Osteocyte (in vitro differentiated cells): ENCODE measurements around the gene FBLN2. TPM values are rescaled to one million over a fixed set of nuclear protein-coding genes. Genes with fewer than 3 reads are reported as not detected.

Experiments used
- DNase-seq: peaks from one replicate; pipeline ENCODE4 v3.0.0; 2021; ENCODE audit warnings: mixed read lengths; ENCODE audit not compliant: unreplicated experiment; ENCODE audit errors: extremely low spot score
- H3K27ac Mint-ChIP-seq: one replicate; pipeline ENCODE4 v1.8.0; 2021; ENCODE audit warnings: mild to moderate bottlenecking, mixed read lengths; ENCODE audit not compliant: unreplicated experiment
- H3K27me3 Mint-ChIP-seq: one replicate; pipeline ENCODE4 v1.8.0; 2021; ENCODE audit warnings: mixed read lengths; ENCODE audit not compliant: unreplicated experiment
- H3K36me3 Mint-ChIP-seq: one replicate; pipeline ENCODE4 v1.8.0; 2021; ENCODE audit warnings: mixed read lengths; ENCODE audit not compliant: unreplicated experiment
- H3K4me1 Mint-ChIP-seq: one replicate; pipeline ENCODE4 v1.8.0; 2021; ENCODE audit warnings: mixed read lengths; ENCODE audit not compliant: unreplicated experiment
- H3K4me3 Mint-ChIP-seq: one replicate; pipeline ENCODE4 v1.8.0; 2021; ENCODE audit warnings: mild to moderate bottlenecking, moderate library complexity, mixed read lengths; ENCODE audit not compliant: unreplicated experiment
- H3K9me3 Mint-ChIP-seq: one replicate; pipeline ENCODE4 v1.8.0; 2021; ENCODE audit warnings: mixed read lengths; ENCODE audit not compliant: unreplicated experiment
- CTCF ChIP-seq: fragments of 200-600 bp; sonication (generic); IDR thresholded peaks from 2 replicates; pipeline ENCODE4 v1.5.0; 2021; ENCODE audit warnings: antibody characterized with exemption, mild to moderate bottlenecking, moderate library complexity
- total RNA-seq: library from RNA; stranded (reverse); gene quantifications from 2 replicates; pipeline ENCODE4 v1.2.1, GENCODE V29; 2021

Gene FBLN2
- total RNA-seq, 1 donor from 2014 or later: 215 TPM

DNA sequence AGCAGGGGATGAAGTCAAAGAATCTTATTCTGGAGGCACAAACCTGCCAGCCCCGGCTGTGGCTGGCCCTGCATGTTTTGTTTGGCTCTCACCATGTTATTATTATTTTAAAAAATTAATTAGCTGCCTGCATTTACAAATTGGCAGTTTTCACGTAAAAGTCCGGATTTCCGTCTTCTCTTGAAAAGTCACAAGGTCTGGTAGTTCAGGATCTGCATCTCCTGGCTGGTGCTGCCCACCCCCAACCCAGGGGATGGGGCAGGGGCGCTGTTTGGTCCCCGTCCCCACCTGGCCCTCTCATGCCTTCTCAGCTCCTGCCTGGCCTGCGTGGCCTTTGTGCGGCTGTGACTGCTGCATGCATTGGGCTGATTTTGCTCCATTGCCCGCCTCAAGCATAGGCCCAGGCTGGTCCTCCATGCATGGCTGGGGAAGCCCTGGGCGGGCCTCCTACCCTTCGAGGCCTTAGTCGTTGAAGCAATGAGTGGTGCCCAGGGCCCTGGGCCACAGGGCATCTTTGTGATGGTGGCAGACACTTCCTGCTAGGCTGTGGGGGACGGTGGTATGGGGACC, 2.0 kb downstream of the FBLN2 start:
- TF ChIP-seq CTCF: no peak
- H3K36me3 Mint-ChIP-seq: no peaks in the 10 kb centered on the region
- no peaks in the 10 kb centered on the region for H3K9me3 Mint-ChIP-seq
- H3K27me3 Mint-ChIP-seq: no peaks in the 10 kb centered on the region
- H3K4me3 Mint-ChIP-seq: peak overlapping the region; percentile 77
- peak overlapping the region; percentile 50 for H3K27ac Mint-ChIP-seq
- DNase-seq: no peak
- peaks cover 61% of the 10 kb centered on the region for H3K4me1 Mint-ChIP-seq

DNA sequence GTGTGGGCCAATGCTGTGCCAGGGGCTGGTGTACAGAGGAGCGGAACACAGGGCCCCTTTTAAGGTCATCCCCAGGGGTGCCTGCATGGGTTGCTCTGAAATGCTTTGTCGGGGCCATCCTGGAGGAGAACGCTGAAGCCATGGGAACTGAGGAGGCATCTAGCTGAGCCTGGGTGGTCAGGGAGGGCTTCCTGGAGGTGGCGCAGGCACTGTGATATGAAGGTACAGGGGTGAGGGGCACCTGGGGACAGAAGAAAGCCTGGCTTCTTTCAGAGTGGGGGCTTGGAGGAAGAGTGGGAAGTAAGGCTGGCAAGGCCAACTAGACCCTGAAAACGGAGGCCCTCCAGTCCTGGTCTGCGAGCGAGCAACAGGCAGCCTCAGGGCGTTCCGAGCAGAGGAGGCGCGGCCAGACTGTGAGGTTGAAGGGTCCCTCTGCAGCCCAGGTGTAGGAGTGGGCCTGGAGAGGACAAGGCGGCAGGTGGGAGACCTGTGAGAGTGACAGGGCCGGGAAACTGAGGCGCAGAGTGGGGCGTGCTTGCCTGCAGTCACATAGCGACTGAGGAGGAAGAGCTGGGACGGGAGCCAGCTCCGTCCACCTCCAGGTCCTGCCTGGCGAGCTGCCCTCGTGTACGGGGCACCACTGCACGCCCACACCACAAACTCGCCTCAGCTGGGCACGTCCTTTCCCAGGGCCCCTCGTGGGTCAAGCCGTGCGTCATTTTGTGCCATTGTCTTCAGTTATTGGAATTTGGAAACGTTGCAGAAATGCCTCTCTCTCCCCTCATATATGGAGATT, 4.1 kb downstream of the FBLN2 start:
- H3K36me3 Mint-ChIP-seq: no peaks in the 10 kb centered on the region
- H3K4me3 Mint-ChIP-seq: no peak overlapping the region
- no peaks in the 10 kb centered on the region for H3K27me3 Mint-ChIP-seq
- TF ChIP-seq CTCF: no peak
- peaks cover 60% of the 10 kb centered on the region for H3K4me1 Mint-ChIP-seq
- DNase-seq: no peak
- no peaks in the 10 kb centered on the region for H3K9me3 Mint-ChIP-seq
- H3K27ac Mint-ChIP-seq: no peak overlapping the region

GRCh38 chr3:13553686-13554085, 4.8 kb downstream of the FBLN2 start:
- Mint-ChIP-seq H3K27ac (no peak overlapping the region), H3K27me3 (no peaks in the 10 kb centered on the region), H3K36me3 (no peaks in the 10 kb centered on the region), H3K9me3 (no peaks in the 10 kb centered on the region), H3K4me1 (peaks cover 59% of the 10 kb centered on the region), H3K4me3 (no peak overlapping the region)
- TF ChIP-seq CTCF: no peak
- DNase-seq: no peak

DNA sequence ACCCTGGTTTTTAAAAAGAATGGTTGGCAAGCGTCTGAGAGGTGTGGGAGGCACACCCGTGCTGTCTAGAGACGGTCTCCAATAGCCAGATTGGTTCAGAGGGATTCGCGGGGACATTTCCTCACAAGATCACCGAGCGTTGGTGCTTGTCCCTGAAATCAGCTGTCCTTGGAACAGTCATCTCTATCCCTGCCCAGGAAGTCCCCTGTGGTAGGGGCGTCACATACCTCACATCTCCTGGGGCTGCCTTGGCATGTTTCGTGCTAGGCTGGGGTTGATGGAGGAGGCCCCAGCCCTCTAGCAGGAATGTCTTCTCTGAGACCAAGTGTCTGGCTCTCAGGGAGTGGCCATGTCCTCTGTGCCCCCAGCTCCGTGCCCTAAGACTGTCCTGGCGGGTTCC, 6.8 kb downstream of the FBLN2 start:
- DNase-seq: no peak
- peak overlapping the region; percentile 67 for H3K27ac Mint-ChIP-seq
- no peaks in the 10 kb centered on the region for H3K36me3 Mint-ChIP-seq
- no peak overlapping the region for H3K4me3 Mint-ChIP-seq
- H3K27me3 Mint-ChIP-seq: no peaks in the 10 kb centered on the region
- no peak for TF ChIP-seq CTCF
- no peaks in the 10 kb centered on the region for H3K9me3 Mint-ChIP-seq
- H3K4me1 Mint-ChIP-seq: peaks cover 65% of the 10 kb centered on the region

DNA sequence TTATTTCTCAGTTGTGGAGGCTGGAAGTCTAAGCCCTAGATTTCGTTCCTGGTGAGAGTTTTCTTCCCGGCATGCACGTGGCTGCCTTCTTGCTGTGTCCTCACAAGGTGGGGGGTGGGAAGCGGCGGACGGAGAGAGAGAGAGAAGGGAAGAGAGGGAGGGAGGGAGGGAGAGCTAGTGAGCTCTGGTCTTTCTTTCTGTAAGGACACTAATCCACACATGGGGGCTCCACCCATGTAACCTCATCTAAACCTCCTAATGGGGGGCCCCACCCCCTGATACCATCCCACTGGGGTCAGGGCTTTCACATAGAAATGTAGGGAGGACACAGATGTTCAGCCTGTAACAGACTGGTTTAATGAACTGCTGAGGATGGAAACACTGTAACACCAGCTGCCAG, 7.3 kb downstream of the FBLN2 start:
- Mint-ChIP-seq H3K27me3 (no peaks in the 10 kb centered on the region), H3K9me3 (no peaks in the 10 kb centered on the region), H3K27ac (peak overlapping the region; percentile 67), H3K4me3 (no peak overlapping the region), H3K4me1 (peaks cover 62% of the 10 kb centered on the region), H3K36me3 (no peaks in the 10 kb centered on the region)
- no peak for TF ChIP-seq CTCF
- DNase-seq: no peak
